Neural progenitor cell (in vitro differentiated cells): Measurements from ENCODE around the gene TOB1.

Source experiments
- EZH2 ChIP-seq: fragments of 200-600 bp; sonication (generic); IDR thresholded peaks from 2 replicates; pipeline ENCODE4 v1.6.1; 2017; ENCODE audit warnings: antibody characterized with exemption, mild to moderate bottlenecking, moderate library complexity
- TF ChIP-seq, protein P1 (sequence below): fragments of 200-600 bp; sonication (generic); IDR thresholded peaks from 2 replicates; pipeline ENCODE4 v1.5.1; 2017; ENCODE audit warnings: antibody characterized with exemption, mild to moderate bottlenecking

DNA sequence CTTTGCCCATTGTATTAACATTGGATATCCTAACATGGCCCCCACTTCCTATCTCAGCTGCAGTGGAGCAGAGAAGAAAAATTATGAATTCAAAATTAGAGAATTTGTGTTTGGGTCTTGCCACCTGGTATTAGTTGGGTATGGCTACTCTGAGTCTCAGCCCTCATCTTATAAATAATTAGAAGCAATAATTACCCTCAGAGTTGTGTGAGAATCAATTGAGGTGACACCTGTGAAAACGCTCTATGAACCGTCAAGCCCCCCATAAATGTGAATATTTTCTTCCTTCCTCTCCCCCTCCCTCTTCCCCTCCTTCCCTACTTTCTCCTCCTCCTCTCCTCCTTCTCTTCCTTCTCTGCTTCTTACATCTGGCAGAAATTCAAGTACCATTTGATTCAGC is 8.9 kb upstream of the TOB1 start:
- no peak for TF ChIP-seq EZH2
- TF ChIP-seq, protein P1, sequence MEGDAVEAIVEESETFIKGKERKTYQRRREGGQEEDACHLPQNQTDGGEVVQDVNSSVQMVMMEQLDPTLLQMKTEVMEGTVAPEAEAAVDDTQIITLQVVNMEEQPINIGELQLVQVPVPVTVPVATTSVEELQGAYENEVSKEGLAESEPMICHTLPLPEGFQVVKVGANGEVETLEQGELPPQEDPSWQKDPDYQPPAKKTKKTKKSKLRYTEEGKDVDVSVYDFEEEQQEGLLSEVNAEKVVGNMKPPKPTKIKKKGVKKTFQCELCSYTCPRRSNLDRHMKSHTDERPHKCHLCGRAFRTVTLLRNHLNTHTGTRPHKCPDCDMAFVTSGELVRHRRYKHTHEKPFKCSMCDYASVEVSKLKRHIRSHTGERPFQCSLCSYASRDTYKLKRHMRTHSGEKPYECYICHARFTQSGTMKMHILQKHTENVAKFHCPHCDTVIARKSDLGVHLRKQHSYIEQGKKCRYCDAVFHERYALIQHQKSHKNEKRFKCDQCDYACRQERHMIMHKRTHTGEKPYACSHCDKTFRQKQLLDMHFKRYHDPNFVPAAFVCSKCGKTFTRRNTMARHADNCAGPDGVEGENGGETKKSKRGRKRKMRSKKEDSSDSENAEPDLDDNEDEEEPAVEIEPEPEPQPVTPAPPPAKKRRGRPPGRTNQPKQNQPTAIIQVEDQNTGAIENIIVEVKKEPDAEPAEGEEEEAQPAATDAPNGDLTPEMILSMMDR, result no peak
